Body of pancreas (tissue), 4 donors: ENCODE measurements around the gene P4HB. TPM values are rescaled to one million over a fixed set of nuclear protein-coding genes. Genes with fewer than 3 reads are reported as not detected.

Experiments
- ATAC-seq: fragments of 150-250 bp; one replicate; pipeline ENCODE4 v1.9.1; 2016
- DNase-seq, 4 donors: peaks; one replicate each; pipeline ENCODE4 v3.0.0-alpha.2; 2019
- H3K27ac ChIP-seq, 4 donors: fragments of 200-600 bp; sonication (generic); 1 replicate in 3 of 4; 2 replicates in 1 of 4; pipeline versions ENCODE4 v1.5.1 to v1.6.1; 2016 to 2019; ENCODE audit warnings: mild to moderate bottlenecking in 1 of 4, mixed read lengths in 1 of 4, moderate library complexity in 1 of 4
- H3K27me3 ChIP-seq, 2 donors: fragments of 200-600 bp; sonication (generic); one replicate each; pipeline ENCODE4 v1.6.0; 2016; ENCODE audit warnings: mild to moderate bottlenecking in 1 of 2
- H3K36me3 ChIP-seq, 2 donors: fragments of 200-600 bp; sonication (generic); replicated peaks in 1 of 2; 2 replicates each; pipeline ENCODE4 v1.5.1; 2016; ENCODE audit warnings: low read depth in 2 of 2; ENCODE audit not compliant: insufficient read depth in 1 of 2
- H3K4me1 ChIP-seq: fragments of 200-600 bp; sonication (generic); one replicate; pipeline ENCODE4 v1.6.0; 2016
- H3K4me3 ChIP-seq, 2 donors: fragments of 200-600 bp; sonication (generic); 1 replicate in 1 of 2; 2 replicates in 1 of 2; pipeline ENCODE4 v1.5.1; 2016 to 2019
- H3K9me3 ChIP-seq, 3 donors: fragments of 200-600 bp; sonication (generic); 1 replicate in 2 of 3; 2 replicates in 1 of 3; pipeline ENCODE4 v1.5.1; 2016
- POLR2A ChIP-seq, 3 donors: fragments of 450-650 bp; IDR thresholded peaks; one replicate each; pipeline ENCODE4 v1.6.1; 2016; ENCODE audit warnings: antibody characterized with exemption in 3 of 3, mild to moderate bottlenecking in 2 of 3
- WGBS, 2 donors: methylation state at CpG; one replicate each; pipeline ENCODE4 v1.1.5; 2017; 5-methylcytosine and 5-hydroxymethylcytosine counted together
- intact Hi-C: fragments of 100-400 bp; cut with DNase I; formaldehyde crosslinking; loops from one replicate; pipeline ENCODE4 v1.15.1; 2023
- total RNA-seq, 2 donors: library from RNA; depleted of rRNA; stranded (reverse); fragments of >200 nt; gene quantifications; one replicate each; pipeline ENCODE4 v1.1.0, GENCODE V29; 2016
- TF ChIP-seq, protein P1 (sequence below), 7 experiments: fragments of 450-650 bp in 4 of 7; fragments of 200-600 bp in 3 of 7; sonication (generic) in 3 of 7; IDR thresholded peaks; one replicate each; pipeline ENCODE4 v1.5.1; 2016 to 2019; ENCODE audit warnings: antibody characterized with exemption in 7 of 7

Gene P4HB
- total RNA-seq, 2 donors from 2014 or later: 1,462 to 4,394 TPM

DNA sequence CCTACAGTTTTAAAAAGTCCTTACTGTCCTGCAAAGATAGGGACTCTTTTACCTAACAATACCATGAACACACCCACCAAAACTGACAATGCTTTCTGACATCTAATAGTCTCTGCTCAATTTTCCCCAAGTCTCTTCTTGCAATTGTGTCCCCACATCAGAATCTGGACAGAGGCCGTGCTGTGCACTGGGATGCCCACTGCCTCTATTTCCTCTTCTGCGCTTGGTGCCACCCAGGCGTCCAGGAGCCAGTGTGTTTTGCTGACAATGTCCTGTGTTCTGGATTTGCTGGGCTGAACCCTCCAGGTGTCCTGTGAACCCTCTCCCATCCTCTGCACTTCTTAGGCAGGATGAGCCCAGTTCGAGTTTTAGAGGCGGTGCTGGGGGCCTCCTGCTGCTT is 17.2 kb upstream of the P4HB start:
- intact Hi-C loops: no loop called here
- Histone ChIP-seq H3K27me3 (no peaks in the 10 kb centered on the region), H3K36me3 (no peaks in the 10 kb centered on the region), H3K4me3 (no peak overlapping the region), H3K9me3 (no peaks in the 10 kb centered on the region), H3K4me1 (peaks cover 6% of the 10 kb centered on the region), H3K27ac (no peak overlapping the region)
- 96 to 97% methylated on average over 4 to 5 of the region's 5 CpGs for WGBS, 2 donors
- DNase-seq: no peak
- TF ChIP-seq, protein P1, sequence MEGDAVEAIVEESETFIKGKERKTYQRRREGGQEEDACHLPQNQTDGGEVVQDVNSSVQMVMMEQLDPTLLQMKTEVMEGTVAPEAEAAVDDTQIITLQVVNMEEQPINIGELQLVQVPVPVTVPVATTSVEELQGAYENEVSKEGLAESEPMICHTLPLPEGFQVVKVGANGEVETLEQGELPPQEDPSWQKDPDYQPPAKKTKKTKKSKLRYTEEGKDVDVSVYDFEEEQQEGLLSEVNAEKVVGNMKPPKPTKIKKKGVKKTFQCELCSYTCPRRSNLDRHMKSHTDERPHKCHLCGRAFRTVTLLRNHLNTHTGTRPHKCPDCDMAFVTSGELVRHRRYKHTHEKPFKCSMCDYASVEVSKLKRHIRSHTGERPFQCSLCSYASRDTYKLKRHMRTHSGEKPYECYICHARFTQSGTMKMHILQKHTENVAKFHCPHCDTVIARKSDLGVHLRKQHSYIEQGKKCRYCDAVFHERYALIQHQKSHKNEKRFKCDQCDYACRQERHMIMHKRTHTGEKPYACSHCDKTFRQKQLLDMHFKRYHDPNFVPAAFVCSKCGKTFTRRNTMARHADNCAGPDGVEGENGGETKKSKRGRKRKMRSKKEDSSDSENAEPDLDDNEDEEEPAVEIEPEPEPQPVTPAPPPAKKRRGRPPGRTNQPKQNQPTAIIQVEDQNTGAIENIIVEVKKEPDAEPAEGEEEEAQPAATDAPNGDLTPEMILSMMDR (IDR thresholded peaks at IDR 0.05): no peak
- no peak for TF ChIP-seq POLR2A (IDR thresholded peaks at IDR 0.05)
- no peak for ATAC-seq

- 0% methylated on average over 3 to 80 of the region's 86 CpGs for WGBS, 2 donors
- Histone ChIP-seq H3K4me1 (peaks cover 49% of the 10 kb centered on the region), H3K27ac (peak overlapping the region; percentile 95 to 99 (median 98)), H3K9me3 (no peaks in the 10 kb centered on the region), H3K36me3 (no peaks in the 10 kb centered on the region), H3K27me3 (no peaks in the 10 kb centered on the region), H3K4me3 (peak overlapping the region; percentile 42 to 77)
- peak; percentile 33 for ATAC-seq
- TF ChIP-seq POLR2A (IDR thresholded peaks at IDR 0.05): peak; percentile 81 to 92 (median 90)
- TF ChIP-seq, protein P1 (IDR thresholded peaks at IDR 0.05): peak in 4 of 7 experiments; percentile 13 to 52 (median 28)
- peak; percentile 60 to 95 (median 78) for DNase-seq
- intact Hi-C loops: no loop called here
Measured at GRCh38 chr17:81871387-81872230, 11.3 kb upstream of the P4HB start.

DNA sequence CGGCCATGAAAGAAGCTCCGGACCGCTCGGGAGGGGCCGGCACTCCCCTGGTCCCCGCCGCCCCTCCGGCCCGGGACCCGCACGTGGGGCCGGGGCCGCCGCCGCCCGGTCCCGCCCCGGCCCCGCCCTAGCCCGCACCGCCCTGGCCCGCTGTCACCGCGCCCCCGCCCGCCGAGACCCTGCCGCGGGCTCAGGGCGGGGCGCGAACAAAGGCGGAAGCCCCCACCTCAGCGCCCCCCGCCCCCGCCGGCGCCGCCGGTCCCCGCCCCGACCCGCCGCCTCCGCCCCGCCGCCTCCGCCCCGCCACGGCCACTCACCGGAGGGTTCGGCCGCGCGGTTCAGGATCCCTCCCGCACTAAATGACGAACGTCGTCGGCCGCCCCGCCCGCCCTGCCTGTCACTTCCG is 10.6 kb upstream of the P4HB start, which contains the start of gene ARHGDIA:
Gene ARHGDIA (minus strand): TSS at position 357 of the 406 bp plus-strand sequence. CDS start 1,407 bp downstream, outside the sequence.
- Histone ChIP-seq H3K4me1 (peaks cover 55% of the 10 kb centered on the region), H3K4me3 (peak within 1 kb of the TSS; percentile 55 to 77), H3K27ac (peak within 1 kb of the TSS; percentile 95 to 99 (median 98)), H3K36me3 (no peaks in the 10 kb centered on the region), H3K9me3 (no peaks in the 10 kb centered on the region), H3K27me3 (no peaks in the 10 kb centered on the region)
- intact Hi-C loops: no loop called here
- DNase-seq: peak in 2 of 4 donors; percentile 95 to 97
- WGBS, 2 donors: 0% methylated on average over 2 of the region's 64 CpGs; no CpG with 5 or more reads in 1 of the 2 donors
- ATAC-seq: peak; percentile 75
- no peak for TF ChIP-seq POLR2A (IDR thresholded peaks at IDR 0.05)
- TF ChIP-seq, protein P1 (IDR thresholded peaks at IDR 0.05): no peak

DNA sequence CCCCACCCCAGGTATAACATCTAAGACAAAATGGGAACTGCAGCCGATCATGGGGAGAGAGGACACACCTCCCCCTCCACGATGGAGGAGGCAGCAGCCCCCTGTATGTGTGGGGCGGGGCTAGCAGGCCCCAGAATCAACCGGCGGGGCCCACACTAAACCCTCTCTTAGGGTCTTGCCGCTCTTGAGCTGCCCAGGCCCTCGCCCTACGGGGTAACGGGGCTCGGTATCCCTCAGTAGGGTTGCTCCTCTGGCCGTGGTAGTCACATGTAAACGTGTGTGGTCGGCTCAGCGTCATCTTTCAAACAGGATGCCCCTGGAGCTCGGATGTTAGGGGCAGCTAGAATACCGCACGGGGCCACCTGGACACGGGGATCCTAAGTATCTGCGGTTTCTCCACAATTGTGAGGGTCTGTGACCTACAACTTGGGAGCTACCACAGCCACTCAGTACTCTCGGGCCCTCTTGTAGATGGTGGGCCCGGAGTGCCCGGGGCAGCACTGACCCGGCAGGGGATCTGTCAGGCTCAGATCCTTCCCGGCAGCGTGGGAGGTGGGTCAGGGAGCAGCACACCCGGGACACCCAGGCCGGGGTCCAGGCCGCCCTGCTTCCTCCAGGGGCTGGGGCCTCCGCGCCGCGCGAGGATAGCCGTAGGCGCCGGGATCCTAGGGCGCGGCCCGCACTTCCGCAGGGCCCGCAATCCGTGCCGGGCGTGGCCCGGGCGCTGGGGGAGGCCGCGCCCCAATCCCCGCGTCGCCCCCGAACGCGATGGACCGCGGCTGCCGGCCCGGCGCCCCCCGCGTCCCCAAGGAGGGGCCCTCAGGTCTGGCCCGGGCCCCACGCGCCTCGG is 10.0 kb upstream of the P4HB start:
- peak in 3 of 4 donors; percentile 49 to 61 (median 50) for DNase-seq
- whole genome bisulfite sequencing, 2 donors: 1 to 10% methylated on average over 8 to 47 of the region's 65 CpGs
- peak; percentile 5 for ATAC-seq
- TF ChIP-seq, protein P1 (IDR thresholded peaks at IDR 0.05): no peak
- TF ChIP-seq POLR2A (IDR thresholded peaks at IDR 0.05): peak in 1 of 3 donors; percentile 36
- Histone ChIP-seq H3K9me3 (no peaks in the 10 kb centered on the region), H3K4me3 (peak overlapping the region; percentile 3 to 55), H3K27me3 (no peaks in the 10 kb centered on the region), H3K4me1 (peaks cover 61% of the 10 kb centered on the region), H3K27ac (peak overlapping the region; percentile 95 to 99 (median 98)), H3K36me3 (no peaks in the 10 kb centered on the region)
- intact Hi-C loops: no loop called here
